Stimulated activated naive CD4-positive, alpha-beta T cell (primary cell): ENCODE results near the gene ZBP1.

Experiments used
- DNase-seq, 6 experiments: peaks; one replicate each; lab custom pipeline; 2025; lab: John Stamatoyannopoulos, UW

The ZBP1 gene, protein sequence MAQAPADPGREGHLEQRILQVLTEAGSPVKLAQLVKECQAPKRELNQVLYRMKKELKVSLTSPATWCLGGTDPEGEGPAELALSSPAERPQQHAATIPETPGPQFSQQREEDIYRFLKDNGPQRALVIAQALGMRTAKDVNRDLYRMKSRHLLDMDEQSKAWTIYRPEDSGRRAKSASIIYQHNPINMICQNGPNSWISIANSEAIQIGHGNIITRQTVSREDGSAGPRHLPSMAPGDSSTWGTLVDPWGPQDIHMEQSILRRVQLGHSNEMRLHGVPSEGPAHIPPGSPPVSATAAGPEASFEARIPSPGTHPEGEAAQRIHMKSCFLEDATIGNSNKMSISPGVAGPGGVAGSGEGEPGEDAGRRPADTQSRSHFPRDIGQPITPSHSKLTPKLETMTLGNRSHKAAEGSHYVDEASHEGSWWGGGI

DNA sequence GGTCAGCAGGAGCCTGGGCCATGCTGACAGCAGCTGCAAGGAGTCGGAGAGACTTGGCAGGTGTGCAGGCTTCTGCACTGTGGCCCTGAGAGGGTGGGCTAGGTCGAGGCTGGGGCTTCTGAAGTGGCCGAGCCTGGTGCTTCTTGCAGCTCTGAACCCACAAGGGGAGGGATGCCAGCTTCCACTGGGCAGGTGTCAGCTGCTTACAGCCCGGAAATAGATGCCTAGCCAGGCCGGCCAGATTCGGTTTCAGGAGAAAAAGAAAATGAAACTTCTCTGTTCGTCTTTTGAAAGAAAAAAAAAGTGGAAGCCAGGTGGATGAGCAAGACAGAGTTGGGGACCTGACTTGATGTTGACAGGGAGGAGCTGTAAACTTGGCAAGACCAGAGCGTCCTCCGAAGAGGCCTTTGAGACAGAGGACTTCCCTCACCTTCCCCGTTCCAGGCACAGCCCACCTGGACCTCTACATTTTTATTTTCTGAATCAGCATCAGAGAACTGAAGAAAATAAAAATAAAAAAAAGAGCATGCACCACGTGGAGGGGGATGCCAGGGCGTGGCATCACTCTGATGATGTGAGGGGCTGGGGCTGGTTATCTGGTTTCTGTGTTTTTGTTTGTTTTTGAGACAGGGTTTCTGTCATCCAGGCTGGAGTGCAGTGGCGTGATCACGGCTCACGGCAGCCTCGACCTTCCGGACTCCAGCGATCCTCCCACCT is at the start of gene ZBP1:
TSS of gene ZBP1 (minus strand) at position 153 of the 717 bp plus-strand sequence. CDS start at position 22, 131 bp downstream.
- DNase-seq, result peak; percentile 19 to 61 (median 49)

DNA sequence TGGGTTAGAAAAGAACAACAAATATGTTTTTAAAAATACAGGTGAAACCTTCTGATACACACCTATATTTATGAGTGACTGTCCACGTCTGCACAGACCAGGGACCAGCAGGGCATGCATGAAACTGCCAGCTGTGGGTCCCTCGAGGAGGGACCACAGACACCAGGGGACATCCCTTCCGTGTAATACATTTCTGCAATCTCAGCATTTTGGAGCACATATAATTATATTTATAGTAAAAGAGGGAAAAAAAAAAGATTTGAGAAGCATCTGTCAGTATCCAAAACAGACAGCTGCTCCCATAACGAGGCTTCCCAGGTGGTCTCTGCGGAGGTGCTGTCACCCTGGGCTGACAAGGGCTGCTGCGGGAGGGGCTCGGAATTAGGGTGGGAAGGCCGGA is 49.4 kb upstream of the ZBP1 start:
- DNase-seq, result no peak

DNA sequence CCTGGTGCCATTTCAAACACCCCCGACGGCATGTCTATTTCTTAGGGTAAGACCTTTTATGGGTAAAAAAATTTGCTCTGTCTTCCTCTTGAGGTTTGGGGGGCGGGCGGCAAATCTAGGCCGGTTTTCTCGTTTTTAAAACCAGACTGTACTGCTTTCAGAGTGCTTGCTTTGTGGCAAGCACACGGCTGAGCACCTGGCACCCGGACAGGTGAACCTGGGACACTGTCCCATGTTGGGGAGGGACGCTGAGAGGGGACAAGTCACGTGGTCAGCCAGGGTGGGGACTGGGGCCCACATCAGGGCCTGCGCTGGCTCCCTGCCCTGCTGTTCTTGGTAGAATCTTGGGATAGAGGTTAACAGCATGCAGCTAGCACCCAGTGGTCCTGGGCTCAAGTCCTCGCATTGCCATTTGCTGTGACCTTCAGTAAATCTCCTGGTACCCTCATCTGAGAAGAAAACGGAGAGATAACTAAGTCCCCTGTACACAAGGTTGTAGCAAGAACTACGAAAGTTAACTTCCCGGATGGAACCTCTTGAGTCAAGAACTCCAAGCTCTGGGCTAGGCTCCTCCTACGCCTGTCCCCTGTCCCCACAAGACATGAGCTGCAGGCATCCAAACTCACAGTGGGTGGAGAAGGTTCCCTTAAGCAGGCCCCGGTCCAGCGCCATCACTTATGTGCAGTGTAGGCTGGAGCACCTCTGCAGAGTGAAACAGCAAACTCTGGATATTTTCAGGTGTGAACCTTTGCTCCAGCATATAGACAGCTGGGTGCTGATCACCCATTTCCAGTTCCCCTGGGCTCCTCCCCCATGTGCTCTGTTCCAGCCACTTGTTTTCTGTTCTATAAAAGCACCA is 47.9 kb upstream of the ZBP1 start:
- DNase-seq, result no peak

DNA sequence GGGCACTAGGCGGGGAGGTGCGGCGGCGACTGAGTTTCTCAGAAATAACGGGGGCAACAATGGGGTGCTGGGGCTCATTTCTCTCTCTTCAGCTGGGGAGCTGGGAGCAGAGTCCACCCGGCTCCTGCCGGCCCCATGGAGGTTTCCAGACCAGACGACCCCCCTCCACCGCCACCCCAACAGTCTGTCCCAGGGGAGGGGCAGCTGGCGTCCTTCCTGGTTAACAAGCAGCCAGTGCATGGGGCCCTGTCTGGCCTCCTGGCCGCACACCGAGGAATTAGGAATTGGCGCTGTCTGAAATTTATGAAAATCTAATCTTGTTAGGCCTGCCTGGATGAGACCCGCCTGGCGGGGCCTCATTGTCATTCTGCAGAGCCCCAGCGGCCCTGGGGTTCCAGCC is 47.2 kb upstream of the ZBP1 start:
- DNase-seq, result no peak

DNA sequence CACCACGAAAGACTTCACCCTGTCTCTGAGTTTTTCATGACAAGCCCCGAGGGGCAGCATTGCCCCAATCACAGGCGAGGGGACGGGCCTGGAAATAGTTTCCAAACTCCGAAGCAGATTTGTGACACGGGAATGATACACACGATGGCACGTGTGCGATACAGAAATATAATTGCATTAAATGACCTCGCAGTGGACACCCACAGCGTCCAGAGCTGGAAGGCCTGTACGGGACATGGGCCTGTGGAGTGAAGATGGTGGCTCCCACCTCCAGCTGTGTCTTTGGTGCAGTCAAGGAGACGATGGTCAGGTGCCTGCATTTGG is 46.6 kb upstream of the ZBP1 start:
- no peak for DNase-seq

DNA sequence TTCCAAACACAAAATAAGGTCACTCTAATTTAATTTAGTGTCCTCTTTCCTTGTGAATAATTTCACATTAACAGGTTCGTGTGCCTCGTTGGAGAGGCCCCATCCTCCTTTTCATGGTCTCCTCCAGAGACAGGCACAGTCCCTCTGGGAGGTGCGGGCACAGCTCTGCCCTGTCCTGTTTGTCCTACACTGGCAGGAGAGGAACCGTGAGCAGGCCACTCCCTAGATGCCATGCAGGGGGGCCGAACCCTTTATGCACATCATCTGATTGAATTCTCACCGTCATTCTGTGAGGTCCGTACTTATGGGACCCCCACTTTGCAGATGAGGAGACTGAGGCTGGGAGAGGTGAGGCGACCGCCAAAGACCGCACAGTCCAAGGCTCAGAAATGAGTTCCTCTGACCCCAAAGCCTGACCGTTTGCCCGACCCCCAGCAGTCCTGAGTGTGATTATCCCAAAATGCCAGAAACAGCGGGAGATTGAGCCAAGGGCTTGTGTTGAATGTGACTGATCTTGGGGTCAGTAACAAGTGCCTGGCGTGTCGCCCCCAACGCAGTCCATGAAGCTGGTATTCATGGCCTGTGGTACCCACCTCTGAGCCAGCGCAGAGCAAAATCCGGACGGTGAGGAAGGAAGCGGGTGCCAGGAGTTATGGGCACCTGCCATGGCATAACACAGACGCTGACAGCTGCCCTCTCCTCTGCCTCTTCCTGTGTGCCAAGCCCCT is 46.0 kb upstream of the ZBP1 start:
- no peak for DNase-seq

DNA sequence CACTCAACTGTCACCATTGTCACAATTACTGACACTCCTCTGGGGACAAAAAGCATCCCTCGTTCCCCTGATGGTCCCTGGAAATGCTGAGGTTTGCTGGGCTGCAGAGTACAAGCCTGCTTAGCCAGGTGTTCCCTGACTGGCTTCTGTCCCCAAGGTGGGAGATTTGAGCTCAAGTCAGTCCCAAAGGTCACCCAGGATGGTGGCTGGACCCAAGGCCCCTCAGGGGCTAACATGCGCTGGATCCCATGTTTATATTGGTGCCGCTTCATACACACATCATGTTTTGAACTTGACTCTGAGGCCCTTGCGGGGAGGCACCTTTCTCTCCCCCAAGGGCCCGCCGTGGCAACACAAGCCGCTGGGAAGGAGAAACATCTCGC is 45.4 kb upstream of the ZBP1 start:
- no peak for DNase-seq

DNA sequence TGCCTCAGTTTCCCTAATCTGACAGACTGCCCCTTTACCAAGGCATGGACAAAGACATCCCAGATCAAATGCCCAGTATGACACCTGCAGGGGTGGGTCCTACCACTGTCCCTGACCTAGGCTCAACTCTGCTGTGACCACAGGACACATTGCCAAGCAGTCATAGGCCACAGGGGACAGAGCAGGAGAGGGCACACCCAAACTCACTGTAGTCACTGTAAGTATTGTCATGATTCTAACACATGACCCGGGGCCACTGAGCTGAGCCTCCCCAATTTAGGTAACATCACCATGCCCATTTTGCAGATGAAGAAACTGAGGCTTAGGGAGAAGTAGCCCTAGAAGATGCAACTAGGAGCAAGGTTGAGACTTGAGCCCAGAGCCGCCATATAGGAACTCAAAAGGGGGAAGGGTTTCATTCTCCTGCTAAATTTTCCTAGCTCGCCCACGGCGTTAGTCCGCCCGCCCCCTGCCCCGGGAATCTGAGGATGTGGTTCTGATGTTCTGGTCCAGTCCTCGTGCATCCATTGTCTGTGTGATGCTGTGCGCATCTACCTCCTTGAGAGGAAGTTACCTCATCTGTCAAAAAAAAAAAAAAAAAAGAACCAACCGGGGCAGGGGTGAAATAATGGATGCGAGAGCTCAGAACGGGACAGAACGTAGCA is 44.8 kb upstream of the ZBP1 start:
- no peak for DNase-seq

DNA sequence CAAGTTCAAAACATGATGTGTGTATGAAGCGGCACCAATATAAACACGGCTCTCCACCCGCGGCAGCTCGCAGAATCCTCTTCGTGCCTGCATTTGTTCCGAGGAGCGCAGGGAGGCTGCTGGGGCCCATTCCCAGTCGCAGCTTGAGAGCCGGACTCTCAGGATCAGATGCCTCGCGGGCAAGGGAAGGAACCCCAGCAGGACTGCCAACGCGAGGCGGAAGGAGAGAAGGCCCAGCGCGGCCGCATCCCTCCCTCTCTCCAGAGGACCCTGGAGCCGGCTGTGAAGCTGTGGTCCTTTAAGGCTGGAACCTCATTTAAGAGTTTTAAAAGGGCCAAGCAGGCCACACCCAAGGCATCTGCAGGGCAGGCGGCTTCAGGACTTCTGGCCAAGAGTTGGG is 44.2 kb upstream of the ZBP1 start:
- DNase-seq, result no peak

DNA sequence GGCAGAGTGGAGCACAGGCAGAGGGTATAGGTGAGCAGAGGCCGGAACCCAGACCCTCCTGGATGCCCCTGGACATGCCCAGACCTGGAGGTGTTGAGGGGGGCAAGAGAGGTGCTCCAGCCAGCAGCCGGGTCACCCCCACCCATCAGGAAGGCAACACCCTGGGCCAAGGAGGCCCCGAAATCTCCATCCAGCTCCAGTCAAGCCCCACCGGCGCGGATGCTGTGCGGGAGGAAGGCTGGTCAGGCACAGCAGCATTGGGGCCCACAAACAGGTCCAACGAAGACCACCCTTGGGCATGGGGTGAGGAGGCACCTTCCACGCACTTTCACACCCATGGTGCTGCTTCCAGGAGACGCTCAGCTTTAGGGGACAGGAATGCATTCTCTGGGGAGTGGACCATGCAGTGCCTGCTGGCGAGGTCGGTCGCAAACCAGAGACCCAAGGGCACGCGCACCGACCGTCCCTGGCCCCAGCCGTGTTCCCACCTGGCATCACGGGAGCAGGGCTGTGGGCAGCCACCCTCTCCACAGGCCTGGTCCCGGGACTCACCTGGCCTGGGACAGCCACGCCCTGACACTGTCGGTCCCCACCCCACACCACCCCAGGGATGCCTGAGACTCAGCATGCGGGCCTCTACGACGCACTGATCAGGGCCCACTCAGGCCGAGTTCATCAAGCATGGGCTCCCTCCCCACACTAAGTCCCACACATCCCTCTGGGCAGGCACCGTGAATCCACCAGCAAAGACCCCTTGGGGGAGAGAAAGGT is 43.6 kb upstream of the ZBP1 start:
- DNase-seq, result no peak

DNA sequence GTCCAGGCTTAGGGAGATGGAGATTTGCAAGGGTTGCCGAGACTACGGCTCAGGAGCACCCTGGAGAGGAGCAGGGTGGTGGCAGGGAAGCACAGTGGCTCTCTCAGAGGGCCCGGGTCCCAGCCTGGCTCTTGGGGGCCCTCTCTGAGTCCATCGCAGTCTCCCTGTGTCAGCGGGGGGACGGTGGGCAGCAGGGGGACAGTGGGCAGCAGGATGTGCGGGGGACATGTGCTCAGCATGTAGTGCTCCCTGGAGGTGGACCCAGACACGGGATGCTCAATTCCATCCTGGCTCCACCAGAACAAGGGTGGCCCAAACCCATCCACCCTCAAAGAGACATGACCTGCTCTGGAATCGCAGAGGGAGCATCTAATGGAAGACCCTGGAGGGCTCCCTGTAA is 43.0 kb upstream of the ZBP1 start:
- DNase-seq, result no peak

DNA sequence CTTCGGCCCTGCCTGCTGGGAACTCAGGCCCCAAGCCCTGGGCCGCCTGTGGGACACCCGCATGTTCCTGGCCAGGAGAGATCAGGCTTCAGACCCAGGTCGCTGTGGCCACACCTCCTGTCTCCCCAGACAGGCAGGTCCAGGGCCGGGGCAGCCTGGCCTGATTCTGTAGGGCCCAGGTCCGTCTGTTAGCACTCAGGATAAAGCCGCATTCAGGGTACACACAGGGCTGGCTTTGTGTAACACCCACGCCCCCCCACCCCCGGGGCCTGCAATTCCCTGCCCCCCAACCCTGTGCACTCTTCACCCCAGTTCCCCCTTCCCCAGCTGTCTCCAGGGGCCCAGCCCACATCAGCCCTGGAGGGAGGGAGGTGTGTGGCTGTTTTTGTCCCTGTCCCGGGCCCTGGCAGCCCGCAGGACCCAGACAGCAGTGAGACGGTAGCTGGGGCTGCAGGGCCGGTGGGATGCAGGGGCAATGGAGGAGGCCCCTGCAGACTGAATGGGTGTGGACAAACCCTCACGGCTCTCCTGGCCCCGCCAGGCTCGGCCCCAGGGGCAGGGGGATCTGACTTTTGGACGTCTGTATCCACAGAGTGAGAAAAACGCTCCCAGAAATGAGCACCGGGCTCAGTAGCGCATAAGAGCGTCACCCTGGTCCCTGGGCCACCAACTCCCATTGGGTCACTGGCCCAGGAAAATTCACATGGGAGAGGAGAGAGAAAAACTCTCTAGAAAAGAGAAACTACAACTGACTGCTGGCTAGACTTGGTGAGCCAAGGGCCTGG is 42.4 kb upstream of the ZBP1 start:
- no peak for DNase-seq

DNA sequence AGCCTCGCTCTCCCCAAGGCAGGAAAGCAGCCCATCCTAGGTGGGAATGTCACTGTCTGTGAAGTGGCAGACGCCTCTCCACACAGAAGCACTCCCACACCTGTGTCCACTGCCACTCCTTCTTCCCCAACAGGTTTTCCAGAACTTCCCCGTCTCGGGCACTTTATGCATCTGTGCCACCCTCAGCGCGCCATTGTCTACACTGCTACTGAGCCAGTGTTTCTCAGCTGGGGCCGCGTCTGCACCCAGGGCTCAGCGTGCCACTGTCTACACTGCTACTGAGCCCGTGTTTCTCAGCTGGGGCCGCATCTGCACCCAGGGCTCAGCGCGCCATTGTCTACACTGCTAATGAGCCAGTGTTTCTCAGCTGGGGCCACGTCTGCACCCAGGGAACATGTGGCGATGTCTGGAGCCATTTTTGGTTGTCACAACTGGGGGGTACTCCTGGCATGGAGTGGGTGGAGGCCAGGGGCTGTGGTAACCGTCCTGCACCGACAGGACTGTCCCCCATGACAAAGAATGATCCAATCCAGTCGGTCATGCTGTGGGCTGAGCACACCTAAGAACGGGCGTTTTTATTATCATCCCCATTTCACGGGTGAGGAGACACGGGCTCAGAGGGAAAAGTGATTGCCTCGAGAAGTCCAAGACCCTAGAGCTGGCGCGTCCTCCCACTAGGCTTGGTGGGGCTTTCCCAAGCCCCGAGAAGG is 41.7 kb upstream of the ZBP1 start:
- no peak for DNase-seq

DNA sequence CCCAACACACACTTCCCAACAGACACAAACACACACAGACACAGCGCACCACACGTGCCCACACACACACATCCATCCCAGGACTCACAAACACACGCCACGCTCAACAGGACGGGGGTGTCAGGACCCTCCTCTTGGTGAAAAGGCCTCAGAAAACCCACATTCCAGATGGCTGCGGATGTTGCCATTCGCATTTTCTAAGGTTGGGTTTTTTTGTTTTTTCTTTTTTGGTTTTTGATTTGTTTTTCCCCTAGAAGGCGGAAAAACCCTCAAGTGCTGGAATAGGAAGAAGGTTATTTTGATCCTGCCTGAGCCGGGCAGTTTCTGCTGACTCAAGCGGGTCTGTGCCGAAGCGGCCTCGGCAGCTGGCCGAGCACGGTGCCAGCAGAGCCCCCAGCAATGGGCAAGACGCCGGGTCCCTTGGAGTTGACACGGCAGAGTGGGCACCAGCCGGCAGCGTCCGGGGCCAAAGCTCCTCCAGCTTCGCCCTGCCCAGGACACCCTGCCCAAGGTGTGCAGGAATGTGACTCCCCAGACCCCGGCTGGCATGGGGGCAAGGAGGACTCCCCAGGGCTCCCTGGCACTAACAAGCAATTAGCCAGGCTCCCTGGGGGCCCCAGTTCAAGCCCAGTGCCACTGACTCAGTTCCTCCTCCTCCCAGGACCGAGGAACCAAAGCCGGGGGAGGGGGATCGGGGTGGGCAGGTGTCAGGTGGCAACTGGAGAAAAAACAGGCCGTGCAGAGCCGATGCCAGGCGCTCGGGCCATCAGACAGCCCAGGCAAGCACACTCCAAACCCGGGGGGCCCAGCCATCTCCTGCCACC is 40.9 kb upstream of the ZBP1 start:
- DNase-seq, result no peak

DNA sequence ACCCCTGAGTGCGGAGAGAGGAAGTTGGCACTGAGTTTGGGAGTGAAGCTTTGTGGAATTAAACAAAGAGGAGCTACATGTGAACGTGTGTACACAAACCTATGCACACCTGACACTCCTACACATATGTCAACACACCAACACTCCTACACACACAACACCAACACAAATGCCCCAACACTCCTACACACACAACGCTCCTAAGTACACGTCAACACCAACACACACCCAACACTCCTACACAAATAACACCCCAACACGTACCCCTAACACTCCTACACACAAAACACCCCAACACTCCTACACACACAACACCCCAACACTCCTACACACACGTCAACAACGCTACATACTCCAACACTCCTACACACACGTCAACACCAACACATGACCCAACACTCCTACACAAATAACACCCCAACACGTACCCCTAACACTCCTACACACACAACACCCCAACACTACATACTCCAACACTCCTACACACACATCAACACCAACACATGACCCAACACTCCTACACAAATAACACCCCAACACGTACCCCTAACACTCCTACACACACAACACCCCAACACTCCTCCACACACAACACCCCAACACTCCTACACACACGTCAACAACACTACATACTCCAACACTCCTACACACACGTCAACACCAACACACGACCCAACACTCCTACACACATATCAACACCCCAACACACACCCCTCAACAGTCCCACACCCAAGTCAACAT is 40.1 kb upstream of the ZBP1 start:
- DNase-seq, result no peak

DNA sequence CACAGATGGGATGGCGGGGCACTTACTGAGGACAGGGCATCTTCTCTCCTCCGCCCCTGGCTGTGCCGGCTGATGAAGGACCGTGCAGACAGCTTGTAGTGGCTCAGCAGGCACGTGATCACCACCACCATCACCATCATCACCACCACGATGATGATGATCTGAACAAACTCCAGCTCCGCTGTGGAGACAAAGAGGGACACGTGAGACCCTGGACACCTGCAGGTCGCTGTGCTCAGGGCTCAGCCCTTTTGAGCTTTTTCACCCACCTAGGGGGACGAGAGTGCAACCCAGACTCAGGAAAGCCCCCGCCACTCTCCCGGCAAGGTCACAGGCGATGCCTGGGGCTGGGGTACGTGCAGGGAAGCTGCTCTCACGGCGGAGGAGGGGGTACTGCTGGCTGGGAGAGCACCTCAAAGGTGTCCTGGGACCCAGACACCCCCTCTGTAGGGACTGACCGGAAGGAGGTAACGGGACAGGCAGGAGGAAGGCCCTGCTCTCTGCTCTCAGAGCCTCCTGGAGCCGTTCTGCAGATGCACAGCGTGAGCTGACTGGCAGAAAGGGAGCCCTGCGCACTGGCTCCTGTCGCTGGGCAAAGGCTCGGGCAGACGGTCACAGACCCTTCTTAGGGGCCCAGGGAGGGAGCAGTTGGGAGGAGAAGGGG is 39.4 kb upstream of the ZBP1 start:
- no peak for DNase-seq
